Activated CD8-positive, alpha-beta memory T cell treated with anti-CD3 and anti-CD28 coated beads, Interleukin-2, amount 50 U/mL, for 24 hours (primary cell): ENCODE measurements around the gene RXFP2.

ENCODE experiments used
- DNase-seq: peaks from one replicate; pipeline ENCODE4 v3.0.0-alpha.2; 2020; ENCODE audit errors: extremely low read depth

The RXFP2 gene

DNA sequence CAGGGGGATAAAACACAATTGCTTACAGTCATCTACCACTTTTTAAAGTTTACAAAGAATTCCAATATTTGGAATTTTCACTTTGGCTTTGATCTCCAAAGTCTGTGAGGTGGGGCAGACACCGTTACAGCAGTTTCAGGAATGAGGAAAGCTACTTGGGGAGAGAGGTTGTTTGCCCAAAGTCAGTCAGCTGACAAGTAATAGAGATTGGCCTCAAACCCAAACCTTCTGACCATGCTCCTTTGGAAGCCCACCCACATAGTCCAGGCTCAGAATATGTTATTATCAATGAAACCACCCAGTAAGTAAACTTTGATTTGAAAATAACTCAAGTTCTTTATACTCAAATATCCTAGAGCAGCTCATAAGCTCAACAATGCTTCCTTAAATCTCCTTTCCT, 29.0 kb downstream of the RXFP2 start:
- no peak for DNase-seq

DNA sequence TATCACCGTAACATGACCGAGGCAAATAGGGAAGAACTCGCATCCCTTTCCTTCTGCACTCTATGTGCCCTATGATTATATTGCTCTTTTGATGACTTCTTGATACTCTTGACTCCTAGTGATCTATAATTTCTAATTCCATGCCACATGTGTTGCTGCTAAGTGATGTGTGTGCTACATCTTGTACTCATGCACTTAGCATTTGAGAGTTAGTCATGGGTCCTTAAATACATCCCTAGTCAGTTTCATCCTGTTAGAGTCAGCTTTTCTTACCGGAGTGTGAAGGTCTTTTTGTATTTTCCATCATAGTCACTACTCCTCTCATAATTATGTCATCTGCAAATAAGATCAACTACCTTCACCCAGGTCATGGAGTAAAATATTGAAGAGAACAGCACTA, 30.2 kb downstream of the RXFP2 start:
- DNase-seq: no peak

DNA sequence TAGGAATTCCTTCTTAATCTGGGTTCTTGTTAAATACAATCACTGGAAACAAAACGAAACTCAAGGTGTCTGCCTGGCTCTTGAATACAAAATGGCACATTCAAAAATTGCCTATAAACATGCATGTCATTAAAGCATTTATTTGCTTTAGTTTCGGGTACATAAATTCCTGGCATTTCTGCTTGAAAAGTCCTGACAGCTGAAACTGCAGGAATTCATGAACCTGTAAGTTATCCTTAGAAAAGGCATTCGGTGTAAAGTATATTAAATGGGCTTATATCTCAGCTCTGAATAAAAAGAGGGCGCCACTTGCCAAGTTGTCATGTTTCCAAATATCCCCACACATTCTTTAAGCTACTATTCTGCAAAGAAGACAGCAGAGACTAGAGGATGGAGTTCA, 32.9 kb downstream of the RXFP2 start:
- no peak for DNase-seq

DNA sequence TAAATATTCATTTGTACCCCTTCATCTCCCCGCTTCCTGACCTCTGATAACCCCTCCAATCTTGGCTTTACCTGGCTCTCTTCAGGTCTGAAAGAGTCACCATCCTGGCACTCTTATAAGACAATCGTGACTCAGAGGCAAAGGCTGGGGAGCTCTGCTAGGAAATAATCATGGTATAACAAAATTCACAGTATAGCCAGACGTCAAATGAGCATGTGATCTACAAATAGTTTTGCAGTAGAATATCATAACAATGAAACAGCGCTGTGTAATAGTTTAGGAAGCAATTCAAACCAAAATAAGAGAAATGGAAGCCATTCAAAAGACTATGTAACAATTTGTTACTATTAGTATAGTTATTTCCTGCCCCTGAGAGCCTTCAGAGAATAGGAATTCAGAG, 34.2 kb downstream of the RXFP2 start:
- DNase-seq: no peak

DNA sequence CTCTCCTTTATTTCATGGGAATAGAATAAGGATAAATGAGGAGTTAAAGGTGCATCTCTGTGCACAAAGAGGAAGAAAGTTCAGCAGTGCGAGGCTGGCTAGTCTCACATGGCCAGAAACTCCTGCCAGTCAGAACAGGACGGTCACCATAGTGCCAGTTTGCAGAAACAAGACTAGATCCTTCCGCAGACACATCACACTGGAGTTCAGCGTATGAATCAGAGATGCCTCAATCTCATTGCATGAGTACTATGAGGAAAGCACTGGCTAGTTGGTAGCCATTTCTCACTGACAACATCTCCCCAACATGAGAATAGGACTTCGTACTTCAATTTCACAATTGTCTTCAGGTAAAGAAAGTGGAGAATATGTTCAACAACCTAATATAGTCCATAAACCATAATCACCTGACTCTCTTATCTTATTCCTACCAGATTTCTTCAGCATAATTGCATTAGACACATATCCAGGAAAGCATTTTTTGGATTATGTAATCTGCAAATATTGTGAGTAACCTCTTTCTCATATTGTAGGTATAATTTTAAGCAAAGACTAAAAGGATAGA, 34.9 kb downstream of the RXFP2 start:
- DNase-seq: no peak

DNA sequence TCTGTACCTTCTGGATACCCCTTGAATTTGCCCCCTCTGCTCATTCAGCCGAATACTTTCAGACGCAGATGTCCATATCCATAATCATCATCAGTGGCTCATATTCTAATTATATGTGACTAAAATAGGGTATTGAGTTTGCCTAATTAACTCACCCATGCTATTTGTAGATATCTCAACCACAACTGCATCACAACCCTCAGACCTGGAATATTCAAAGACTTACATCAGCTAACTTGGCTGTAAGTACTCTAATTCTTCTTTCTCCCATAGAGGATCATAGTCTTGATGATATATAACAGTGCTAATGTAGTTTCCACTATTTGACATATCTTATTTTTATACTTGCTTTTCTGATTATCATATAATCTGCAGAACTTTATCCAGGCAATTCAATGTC, 35.8 kb downstream of the RXFP2 start:
- DNase-seq: no peak

DNA sequence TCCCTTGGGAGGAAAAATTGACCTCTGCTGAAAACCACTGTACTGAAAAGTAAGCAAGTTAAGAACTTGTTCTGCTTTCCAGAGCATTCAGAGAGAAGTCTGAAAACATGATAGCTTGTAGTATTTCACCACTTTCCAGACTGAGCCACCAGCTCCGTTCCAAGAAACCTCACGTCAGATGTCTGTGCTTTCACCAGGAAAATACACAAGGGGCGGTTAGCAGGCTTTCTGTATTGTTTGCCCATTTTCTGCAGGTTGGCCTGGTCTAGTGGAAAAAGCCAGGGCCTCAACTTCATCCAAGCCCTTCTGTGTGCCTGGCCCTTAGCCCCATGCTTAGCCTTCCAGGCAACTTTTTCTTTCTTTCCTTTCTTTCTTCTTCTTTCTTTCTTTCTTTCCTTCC, 36.4 kb downstream of the RXFP2 start:
- no peak for DNase-seq

DNA sequence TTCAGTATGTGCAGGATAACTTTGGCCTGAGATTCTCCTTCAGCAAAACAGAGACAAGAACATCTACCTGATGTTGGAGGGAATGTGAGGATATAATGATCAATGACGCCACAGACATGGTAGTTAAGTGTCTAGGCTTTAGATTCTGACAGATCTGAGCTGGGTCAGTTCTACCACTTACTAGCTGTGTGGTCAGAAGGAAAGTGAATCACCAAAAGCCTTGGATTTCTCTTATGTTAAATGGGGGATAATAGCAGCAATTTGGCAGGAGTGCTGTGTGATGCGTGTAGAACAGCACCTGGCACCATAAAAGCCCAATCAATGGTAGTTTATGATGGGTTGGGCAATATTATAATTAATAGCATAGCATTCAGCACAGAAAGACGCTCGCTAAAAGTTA, 41.7 kb downstream of the RXFP2 start:
- no peak for DNase-seq

DNA sequence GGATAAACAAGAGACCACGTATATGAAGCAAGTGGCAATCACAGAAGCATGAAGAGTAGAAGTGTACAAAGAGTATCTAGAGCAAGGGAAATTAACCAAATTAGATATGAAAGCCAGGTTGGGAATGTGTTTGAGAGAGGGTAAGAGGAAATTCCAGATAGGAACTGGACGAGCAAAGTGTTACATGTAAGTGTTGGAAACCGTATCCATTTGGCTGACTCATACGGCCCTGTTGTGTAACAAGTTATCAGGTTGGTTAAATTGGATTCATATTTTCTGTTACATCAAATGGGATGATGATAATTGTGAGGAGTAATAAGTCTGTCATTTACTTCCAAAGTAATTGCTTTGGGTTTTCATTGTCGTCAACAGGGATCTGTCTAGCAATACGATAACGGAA, 46.7 kb downstream of the RXFP2 start:
- no peak for DNase-seq

DNA sequence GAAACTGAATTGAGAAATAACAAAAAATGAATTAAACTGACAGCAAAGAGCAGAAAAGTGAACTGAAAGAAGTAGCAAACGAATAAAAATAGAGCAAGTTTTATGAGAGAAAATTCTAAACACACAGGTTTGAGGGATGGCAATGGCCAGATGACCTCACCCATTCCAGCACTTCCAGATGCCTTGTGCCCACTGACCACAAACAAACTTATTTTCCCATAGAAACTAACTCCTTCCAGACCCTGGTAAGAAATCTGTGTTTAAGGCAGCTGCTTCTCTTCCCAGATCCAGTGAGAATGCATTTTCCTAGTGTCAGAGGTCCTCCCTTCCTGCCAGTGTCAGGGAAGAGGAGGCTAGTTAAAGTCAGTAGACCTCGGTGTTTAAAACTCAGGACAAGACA, 51.7 kb downstream of the RXFP2 start:
- DNase-seq: no peak

DNA sequence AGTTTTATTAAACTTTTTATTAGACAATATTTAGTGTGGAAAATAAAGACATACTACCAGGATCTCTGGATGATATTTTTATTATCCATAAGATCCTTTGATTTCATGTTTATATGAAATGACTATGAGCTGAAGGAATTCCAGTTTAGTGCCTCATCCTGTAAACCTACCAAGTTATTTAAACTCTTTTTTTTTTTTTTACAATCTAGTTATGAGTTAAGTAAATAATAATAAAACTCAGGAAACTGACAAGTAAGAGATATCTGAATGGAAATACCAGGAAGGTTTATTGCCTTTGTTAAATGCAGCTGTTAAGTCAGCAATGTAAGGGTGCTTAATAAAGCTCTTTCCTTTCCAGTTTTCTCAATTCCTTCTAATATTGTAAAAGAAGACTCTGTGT, 53.9 kb downstream of the RXFP2 start:
- no peak for DNase-seq

DNA sequence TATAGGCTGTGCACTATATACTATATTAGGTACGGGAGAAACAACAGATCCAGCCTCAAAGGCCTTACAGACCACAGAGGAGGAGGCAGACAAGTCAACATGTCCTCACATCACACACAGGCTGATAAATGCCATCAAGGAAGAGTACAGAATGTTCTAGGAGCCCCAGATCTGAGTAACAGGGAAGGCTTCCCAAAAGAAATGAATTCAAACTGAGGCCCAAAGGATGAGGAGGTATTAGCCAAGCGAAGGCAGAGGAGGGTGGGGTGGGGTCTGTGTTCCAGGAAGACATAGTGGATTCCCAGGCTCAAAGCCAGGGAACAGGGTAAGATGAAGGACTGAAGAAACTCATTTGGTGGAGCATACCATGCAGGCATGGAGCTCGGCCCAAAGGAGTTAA, 55.1 kb downstream of the RXFP2 start:
- DNase-seq: no peak

DNA sequence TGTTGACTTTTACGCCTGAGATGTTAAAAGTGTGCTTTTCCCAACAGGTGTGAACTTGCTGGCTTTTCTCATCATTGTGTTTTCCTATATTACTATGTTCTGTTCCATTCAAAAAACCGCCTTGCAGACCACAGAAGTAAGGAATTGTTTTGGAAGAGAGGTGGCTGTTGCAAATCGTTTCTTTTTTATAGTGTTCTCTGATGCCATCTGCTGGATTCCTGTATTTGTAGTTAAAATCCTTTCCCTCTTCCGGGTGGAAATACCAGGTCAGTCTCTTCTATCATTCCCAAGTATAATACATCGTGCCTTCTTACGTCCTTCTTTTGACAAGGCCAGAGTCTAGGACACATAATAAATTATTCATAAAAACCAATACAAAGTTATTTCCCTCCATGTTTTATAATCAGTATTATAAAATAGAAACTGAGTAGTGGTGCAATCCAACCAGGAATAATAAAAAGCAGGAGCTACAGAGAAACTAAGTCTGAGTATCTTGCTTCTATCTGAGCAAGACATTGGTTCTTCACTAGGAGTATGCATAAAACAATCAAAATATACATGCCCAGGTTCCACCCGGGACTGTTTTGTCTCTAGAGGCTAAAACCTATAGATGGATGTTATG, 57.9 kb downstream of the RXFP2 start:
- DNase-seq: no peak

DNA sequence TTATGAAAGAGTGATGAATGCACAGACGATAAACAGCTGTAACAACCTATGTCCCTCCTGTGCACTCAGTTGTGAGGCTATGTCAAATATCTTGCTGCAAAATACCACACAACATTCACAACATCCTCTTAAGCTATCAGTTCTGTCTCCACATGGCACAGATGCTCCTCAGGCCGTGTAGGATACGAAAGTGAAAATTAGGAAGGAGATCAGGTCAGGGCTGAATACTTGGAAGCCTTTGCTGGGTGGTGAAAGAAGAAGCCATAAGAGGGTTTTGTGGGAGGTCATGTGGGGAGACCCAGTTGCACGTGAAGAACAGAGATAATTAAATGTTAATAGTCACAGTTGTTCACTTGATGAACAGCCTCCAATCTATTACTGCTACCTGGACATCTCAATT, 58.9 kb downstream of the RXFP2 start:
- no peak for DNase-seq

DNA sequence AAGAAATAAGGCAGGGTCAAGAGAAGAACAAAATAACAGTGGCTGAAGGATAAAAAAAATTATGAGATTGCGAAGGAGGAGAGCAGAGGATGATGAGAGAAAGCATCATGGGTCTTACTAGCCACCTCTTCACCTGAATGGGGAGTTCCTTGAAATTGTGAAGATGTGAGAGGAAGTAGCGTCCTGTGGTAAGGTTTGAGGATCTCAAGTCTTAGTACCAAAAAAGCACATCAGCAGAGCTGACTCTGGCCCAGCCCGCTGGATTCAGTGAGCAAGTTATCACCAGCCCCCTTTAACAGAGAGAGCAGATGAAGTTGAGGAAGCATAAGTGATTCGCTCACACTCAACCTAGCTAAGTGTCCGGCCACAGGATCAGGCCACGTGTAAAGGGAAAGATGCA, 61.8 kb downstream of the RXFP2 start:
- no peak for DNase-seq

DNA sequence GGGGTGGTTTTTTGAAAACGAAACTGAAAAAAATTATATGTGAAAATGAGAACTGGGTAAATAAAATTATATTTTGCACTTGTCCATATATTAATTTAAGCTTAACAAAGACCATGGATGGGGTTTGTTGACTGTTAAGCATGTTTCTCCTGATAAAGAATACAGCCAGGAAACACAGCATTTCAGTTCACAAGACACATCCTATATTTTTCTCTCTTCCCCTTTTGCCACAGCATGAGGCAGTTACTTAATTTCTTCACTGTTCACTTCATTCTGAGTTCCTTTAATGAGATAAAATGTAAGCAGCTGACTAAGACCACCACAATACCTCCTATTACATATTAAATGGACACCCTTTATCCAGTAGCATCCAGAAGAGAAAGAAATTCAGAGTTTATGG, 64.0 kb downstream of the RXFP2 start:
- no peak for DNase-seq

DNA sequence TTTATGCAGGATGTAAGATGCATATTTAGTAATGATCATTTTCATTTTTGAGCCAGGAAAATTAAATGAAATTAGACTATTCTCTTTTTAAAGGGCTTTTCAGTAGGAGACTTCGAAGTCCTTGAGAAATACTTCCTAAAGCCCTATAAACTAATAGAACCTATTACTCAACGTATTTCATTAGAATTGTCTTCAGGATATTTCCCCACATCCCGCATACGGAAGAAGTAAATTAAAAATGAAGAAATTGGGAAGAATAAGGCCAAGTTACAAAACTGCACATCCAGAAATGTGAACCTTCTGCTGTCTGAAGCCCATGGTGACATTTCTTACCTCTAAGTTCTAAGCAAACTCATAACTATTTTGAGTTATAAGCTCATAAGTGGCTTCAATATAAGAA, 66.5 kb downstream of the RXFP2 start:
- no peak for DNase-seq

DNA sequence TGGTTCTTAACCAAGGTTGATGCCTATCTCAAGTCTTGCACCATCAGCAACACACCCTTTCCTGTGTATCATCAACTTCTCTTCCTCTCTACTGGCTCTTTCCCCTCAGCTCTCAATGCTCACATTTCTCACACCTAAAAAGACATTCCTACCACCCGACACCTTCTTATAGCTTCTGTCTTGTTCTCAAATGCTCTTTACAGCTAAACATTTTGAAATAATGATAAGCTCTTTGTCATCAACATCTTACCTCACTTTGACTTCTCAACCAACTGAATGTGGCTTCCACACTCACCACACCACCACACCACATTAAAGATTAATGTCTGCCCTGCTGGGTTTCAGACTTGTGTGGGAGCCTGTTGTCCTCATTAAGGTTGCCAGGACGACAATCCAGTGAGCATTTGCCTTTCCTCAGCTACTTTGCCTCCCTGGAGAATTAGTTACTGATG, 67.8 kb downstream of the RXFP2 start:
- peak; percentile 7 for DNase-seq

DNA sequence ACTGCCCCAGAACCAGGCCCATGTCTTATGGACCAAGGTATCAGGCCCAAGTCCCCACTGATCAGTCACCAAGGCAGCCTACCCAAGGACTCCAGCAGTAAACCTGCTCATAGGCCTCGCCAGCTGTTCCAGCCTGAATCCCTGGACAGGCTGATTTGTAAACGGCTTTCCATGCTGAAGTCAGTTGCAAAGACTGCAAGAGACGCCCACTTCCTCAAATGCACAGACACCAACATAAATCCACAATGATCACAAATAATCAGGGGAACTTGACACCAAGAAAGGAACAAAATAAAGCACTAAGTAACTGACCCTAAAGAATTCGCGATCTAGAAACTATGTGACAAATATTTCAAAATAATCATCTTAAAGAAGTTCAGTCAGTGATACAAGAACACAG, 75.2 kb downstream of the RXFP2 start:
- DNase-seq: no peak

DNA sequence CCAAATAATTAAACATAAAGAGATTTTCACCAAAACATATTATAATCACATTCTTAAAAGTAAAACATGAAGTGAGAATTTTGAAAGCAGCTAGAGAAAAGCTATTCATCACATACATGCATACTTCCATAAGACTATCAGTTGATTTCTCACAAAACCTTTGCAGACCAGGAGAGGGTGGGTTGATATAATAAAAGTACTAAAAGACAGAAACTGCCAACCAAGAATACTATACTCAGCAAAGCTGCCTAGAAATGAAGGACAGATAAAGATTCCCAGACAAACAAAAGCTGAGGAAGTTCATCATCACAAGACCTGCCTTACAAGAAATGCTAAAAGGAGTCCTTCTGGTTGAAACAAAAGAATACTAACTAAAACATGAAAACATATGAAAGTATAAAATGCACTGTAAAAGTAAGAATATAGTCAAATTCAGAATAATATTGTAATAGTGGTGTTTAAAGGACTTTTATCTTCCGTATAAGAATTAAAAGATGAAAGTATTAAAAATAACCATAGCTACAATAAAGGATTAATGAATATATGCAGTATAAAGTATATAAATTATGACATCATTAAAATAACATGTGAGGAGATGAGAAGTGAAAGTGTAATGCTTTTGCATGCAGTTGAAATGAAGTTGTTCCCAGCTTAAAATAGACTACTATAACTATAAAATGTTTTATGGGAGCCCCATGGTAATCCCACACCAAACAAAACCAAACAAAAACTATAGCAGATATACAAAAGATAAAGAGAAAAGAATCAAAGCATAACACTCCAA, 76.2 kb downstream of the RXFP2 start:
- DNase-seq: no peak

DNA sequence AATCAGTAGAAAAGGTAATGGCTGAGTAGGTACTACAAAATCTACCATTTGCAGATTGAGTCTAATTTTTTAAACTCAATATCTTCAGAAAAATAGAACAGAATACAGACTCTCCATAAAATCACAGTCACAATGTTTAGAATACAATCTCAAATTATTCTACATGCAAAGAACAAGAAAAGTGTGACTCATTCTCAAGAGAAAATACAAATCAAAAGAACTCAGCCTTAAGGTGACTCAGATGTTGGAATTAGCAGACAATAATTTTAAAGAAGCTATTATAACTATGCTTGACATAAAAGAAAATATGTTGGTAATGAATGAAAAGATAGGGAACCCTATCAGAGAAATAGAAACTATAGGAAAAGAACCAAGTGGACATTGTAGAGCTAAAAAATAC, 78.9 kb downstream of the RXFP2 start:
- no peak for DNase-seq

DNA sequence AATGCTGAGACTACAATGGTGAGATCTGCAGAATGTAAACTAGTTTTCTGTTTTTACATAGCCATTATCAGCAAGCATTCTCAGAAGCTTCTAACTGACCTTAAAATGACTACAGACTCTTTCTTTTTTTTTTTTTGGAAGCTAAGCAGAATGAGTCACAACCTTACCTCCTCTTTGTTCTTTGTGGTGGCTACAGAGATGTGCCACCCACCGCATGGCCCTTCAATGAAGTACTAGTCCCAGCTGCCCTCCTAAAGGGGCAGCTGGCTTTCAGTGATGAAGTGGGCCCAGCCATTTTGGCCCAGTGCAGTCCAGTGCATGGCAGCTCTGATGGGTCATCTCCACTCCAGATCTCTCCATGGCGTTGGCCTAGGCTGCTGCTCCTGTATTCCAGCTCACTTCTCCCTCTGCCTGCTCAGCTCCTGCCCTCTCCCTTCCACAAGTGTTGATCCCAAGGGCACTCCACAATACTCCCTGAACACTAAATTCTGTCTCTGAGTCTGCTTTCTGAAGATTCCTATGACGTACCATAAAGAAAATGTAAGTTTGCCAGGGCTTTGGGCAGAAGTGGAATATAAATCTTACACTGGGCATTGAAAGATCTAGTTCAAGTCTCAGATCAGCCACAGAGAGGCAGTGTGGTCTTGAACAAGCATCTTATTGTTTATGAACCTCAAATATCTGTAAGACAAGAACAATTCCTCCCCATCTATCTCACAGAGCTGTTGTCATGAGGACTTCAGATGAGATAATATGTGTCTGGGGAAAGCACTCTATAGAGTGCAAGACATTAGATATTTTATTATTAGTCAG, 85.6 kb downstream of the RXFP2 start:
- no peak for DNase-seq

DNA sequence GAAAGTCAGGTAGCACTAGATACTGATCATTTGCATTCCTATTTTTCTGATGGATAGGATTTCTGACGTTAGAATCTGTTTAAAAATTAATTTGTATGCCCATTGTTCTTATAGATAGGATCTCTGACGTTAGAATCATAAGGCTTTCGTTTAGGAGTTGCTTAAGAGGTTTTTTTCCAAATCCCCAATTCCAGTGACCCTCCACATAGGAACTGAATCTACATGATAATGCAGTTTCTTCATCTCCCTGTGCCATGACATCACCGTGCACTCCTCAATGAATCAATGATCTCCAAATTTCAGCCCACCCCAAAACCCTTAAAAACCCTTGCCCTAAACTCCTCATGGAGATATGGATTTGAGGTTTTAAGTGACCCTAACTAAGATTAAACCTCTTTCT, 87.2 kb downstream of the RXFP2 start:
- DNase-seq: no peak
